ENCODE data around the gene MAPRE3. TPM values are rescaled to one million over a fixed set of nuclear protein-coding genes. Genes with fewer than 3 reads are reported as not detected.

The MAPRE3 gene
- total RNA-seq, 4 donors from 2014 or later = 9.3 to 23.0 (median 13.4) TPM

DNA sequence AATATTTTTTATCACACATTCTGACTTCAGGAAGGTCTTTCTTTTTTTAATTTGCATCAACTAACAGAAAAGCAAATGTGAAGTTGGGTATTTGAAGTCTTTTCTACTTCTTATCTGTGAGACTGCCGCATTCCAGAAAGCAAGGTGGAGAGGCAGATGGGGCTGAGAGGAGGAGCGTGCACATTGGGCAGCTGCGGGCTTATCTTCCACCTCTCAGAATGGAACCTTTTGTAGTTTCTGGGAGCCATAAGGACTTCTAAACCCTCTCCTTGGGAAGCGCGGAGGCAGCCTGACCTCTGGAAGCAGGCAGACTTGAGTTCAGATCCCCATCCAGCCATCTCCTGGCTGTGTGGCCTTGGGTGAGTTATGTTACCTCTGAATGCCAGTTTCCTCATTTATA lies 3.9 kb downstream of the MAPRE3 start:
- TF ChIP-seq CTCF (IDR thresholded peaks at IDR 0.05) = no peak
- no peak for TF ChIP-seq EP300 (IDR thresholded peaks at IDR 0.05)
- TF ChIP-seq POLR2AphosphoS5 (IDR thresholded peaks at IDR 0.05) = no peak
- TF ChIP-seq POLR2A (IDR thresholded peaks at IDR 0.05; ENCODE audit: low read depth) = no peak
- intact Hi-C loops (cut with DNase I) = no loop called here

DNA sequence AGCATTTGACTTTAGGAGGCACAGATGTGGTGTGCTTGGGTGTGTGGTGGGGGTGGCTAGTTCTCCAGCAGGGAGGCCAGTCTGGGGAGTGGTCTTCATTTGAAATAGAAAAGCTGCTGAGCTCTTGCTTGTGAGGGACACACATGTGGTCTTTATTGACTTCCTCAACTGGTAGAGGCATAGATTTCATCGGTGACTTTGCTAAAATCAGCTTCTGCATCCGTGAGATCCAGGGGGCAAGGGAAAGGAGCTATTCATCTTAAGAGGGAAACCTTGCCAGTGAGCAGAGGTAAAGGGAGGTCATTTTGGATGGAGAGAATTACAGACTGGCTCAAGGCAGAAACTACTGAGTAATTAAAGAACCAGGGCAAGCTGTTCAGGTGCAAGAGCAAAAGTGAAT lies 4.7 kb downstream of the MAPRE3 start:
- TF ChIP-seq CTCF (IDR thresholded peaks at IDR 0.05) (no peak), EP300 (IDR thresholded peaks at IDR 0.05) (no peak), POLR2A (IDR thresholded peaks at IDR 0.05; ENCODE audit: low read depth) (no peak), POLR2AphosphoS5 (IDR thresholded peaks at IDR 0.05) (no peak)
- intact Hi-C loops (cut with DNase I) = no loop called here
- no peak for DNase-seq (ENCODE audit: extremely low spot score)
- H3K4me1 ChIP-seq = peaks cover 35 to 58% (median 44%) of the 10 kb centered on the region in 4 donors
- no peak overlapping the region for H3K4me3 ChIP-seq
- no peaks in the 10 kb centered on the region for H3K9me3 ChIP-seq
- H3K27ac ChIP-seq (replicated peaks in 1 of 4) = no peak overlapping the region
- no peaks in the 10 kb centered on the region for H3K27me3 ChIP-seq
- no peaks in the 10 kb centered on the region for H3K36me3 ChIP-seq
- WGBS = 53% methylated on average over 2 of the region's 2 CpGs

More for the DNA sequence above, 3.9 kb downstream of the MAPRE3 start:
- Histone ChIP-seq H3K4me3 (no peak overlapping the region), H3K27me3 (no peaks in the 10 kb centered on the region), H3K9me3 (no peaks in the 10 kb centered on the region), H3K27ac (replicated peaks in 1 of 4) (no peak overlapping the region), H3K36me3 (no peaks in the 10 kb centered on the region), H3K4me1 (peaks cover 35 to 57% (median 47%) of the 10 kb centered on the region in 4 donors)
- 91% methylated on average over 5 of the region's 5 CpGs for WGBS
- DNase-seq (ENCODE audit: extremely low spot score) = no peak

DNA sequence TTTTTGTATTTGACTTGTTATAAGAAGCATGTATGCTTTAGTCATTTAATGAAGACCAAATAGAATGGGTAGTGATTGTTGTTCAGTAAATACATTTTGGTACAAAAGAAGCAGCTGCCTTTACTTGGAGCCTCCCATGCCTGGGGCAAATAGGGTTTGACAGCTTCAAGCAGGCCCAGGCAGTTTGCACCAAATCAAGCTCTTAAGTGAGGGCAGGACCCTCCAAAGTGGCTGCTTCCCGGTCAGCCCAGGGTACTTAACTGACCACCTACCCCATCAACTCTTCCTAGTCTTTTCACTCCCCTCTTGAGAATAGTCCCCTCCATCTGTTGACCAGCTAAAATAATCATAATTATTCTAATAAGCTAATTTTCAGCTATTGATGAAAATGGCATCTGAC lies 5.2 kb downstream of the MAPRE3 start:
- Histone ChIP-seq H3K4me3 (no peak overlapping the region), H3K27ac (replicated peaks in 1 of 4) (no peak overlapping the region), H3K9me3 (no peaks in the 10 kb centered on the region), H3K4me1 (peaks cover 35 to 58% (median 43%) of the 10 kb centered on the region in 4 donors), H3K27me3 (no peaks in the 10 kb centered on the region), H3K36me3 (no peaks in the 10 kb centered on the region)
- WGBS = 92% methylated on average over 1 of the region's 1 CpG
- TF ChIP-seq EP300 (IDR thresholded peaks at IDR 0.05) (no peak), CTCF (IDR thresholded peaks at IDR 0.05) (no peak), POLR2AphosphoS5 (IDR thresholded peaks at IDR 0.05) (no peak), POLR2A (IDR thresholded peaks at IDR 0.05; ENCODE audit: low read depth) (no peak)
- no peak for DNase-seq (ENCODE audit: extremely low spot score)
- intact Hi-C loops (cut with DNase I) = no loop called here

DNA sequence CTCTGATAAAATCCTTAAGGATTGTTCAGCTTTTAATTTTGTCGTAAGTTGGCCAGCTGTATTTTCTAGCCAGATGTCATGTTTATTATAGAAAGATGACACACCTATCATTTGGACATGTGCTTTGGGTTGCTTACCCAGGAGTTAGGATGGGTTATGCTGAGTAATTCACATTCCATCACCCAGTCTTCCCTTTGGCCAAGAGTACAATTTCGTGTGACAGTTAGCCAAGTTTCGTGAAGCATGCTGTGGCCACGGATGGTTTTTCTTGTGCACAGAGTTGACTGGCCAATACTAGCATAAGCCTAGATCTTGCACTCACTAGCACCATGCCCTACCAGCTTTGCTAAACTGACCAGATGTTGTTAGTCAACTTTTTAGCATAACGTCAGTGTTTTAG lies 5.8 kb downstream of the MAPRE3 start:
- Histone ChIP-seq H3K36me3 (no peaks in the 10 kb centered on the region), H3K4me3 (no peak overlapping the region), H3K27ac (replicated peaks in 1 of 4) (no peak overlapping the region), H3K9me3 (no peaks in the 10 kb centered on the region), H3K27me3 (no peaks in the 10 kb centered on the region), H3K4me1 (peaks cover 35 to 59% (median 44%) of the 10 kb centered on the region in 4 donors)
- 52% methylated on average over 5 of the region's 5 CpGs for WGBS
- intact Hi-C loops (cut with DNase I) = no loop called here
- TF ChIP-seq CTCF (IDR thresholded peaks at IDR 0.05) (no peak), EP300 (IDR thresholded peaks at IDR 0.05) (no peak), POLR2A (IDR thresholded peaks at IDR 0.05; ENCODE audit: low read depth) (no peak), POLR2AphosphoS5 (IDR thresholded peaks at IDR 0.05) (no peak)
- DNase-seq (ENCODE audit: extremely low spot score) = no peak

DNA sequence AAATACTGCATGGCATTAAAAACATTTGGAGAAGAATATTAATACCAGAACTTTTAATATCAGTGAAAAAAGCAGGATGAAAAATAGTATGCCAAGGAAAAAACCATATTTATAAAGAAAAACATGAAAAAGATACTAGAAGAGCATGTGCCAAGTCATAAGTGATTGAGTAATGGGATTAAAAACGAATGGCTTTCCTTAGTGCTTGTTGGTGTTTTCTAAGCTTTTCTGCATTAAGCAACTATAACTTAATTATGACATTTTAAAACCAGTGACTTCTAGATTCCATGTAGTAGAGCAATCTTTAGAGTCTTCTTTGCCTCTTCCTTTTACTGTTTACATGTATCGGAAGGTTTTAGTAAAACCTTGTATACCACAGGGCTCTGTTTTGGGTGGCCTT lies 6.6 kb downstream of the MAPRE3 start:
- intact Hi-C loops (cut with DNase I) = no loop called here
- WGBS = 82% methylated on average over 2 of the region's 2 CpGs
- no peak for DNase-seq (ENCODE audit: extremely low spot score)
- Histone ChIP-seq H3K4me1 (peaks cover 34 to 59% (median 44%) of the 10 kb centered on the region in 4 donors), H3K4me3 (no peak overlapping the region), H3K9me3 (no peaks in the 10 kb centered on the region), H3K27me3 (no peaks in the 10 kb centered on the region), H3K36me3 (no peaks in the 10 kb centered on the region), H3K27ac (replicated peaks in 1 of 4) (no peak overlapping the region)
- no peak for TF ChIP-seq EP300 (IDR thresholded peaks at IDR 0.05)
- no peak for TF ChIP-seq POLR2A (IDR thresholded peaks at IDR 0.05; ENCODE audit: low read depth)
- no peak for TF ChIP-seq CTCF (IDR thresholded peaks at IDR 0.05)
- TF ChIP-seq POLR2AphosphoS5 (IDR thresholded peaks at IDR 0.05) = no peak
